ENCODE measurements around the gene GNB1.

Gene GNB1

GRCh38 chr1:1883092-1883873 lies 7.6 kb downstream of the GNB1 start:
- Histone ChIP-seq H3K4me1 (ENCODE audit: insufficient read depth, low read length) (no peaks in the 10 kb centered on the region), H3K27me3 (ENCODE audit: insufficient read depth, low read length) (no peaks in the 10 kb centered on the region)

GRCh38 chr1:1881727-1882126 lies 9.2 kb downstream of the GNB1 start:
- peaks cover 18% of the 10 kb centered on the region for H3K9me3 ChIP-seq (ENCODE audit: low read length)
- H3K4me1 ChIP-seq (ENCODE audit: insufficient read depth, low read length), result no peaks in the 10 kb centered on the region
- H3K36me3 ChIP-seq (ENCODE audit: insufficient read depth, low read length), result peaks cover 28% of the 10 kb centered on the region
- no peaks in the 10 kb centered on the region for H3K27me3 ChIP-seq (ENCODE audit: insufficient read depth, low read length)
- H2AFZ ChIP-seq (ENCODE audit: low read depth, low read length), result no peak overlapping the region
- no peak overlapping the region for H3K4me3 ChIP-seq (ENCODE audit: low read length)

More at GRCh38 chr1:1883092-1883873, 7.6 kb downstream of the GNB1 start:
- Histone ChIP-seq H3K36me3 (ENCODE audit: insufficient read depth, low read length) (peaks cover 20% of the 10 kb centered on the region), H3K4me3 (ENCODE audit: low read length) (no peak overlapping the region), H2AFZ (ENCODE audit: low read depth, low read length) (no peak overlapping the region), H3K9me3 (ENCODE audit: low read length) (peaks cover 20% of the 10 kb centered on the region)

GRCh38 chr1:1880617-1881312 lies 10.1 kb downstream of the GNB1 start:
- H3K36me3 ChIP-seq (ENCODE audit: insufficient read depth, low read length), result peaks cover 34% of the 10 kb centered on the region
- H3K4me3 ChIP-seq (ENCODE audit: low read length), result no peak overlapping the region
- no peak overlapping the region for H2AFZ ChIP-seq (ENCODE audit: low read depth, low read length)
- peaks cover 26% of the 10 kb centered on the region for H3K9me3 ChIP-seq (ENCODE audit: low read length)
- no peaks in the 10 kb centered on the region for H3K27me3 ChIP-seq (ENCODE audit: insufficient read depth, low read length)
- no peaks in the 10 kb centered on the region for H3K4me1 ChIP-seq (ENCODE audit: insufficient read depth, low read length)

- Histone ChIP-seq H3K36me3 (ENCODE audit: insufficient read depth, low read length) (peaks cover 42% of the 10 kb centered on the region), H3K27me3 (ENCODE audit: insufficient read depth, low read length) (no peaks in the 10 kb centered on the region), H2AFZ (ENCODE audit: low read depth, low read length) (no peak overlapping the region), H3K4me1 (ENCODE audit: insufficient read depth, low read length) (no peaks in the 10 kb centered on the region), H3K4me3 (ENCODE audit: low read length) (no peak overlapping the region), H3K9me3 (ENCODE audit: low read length) (peaks cover 33% of the 10 kb centered on the region)
These were observed 10.9 kb downstream of the GNB1 start for GRCh38 chr1:1879942-1880341.

- Histone ChIP-seq H2AFZ (ENCODE audit: low read depth, low read length) (no peak overlapping the region), H3K4me1 (ENCODE audit: insufficient read depth, low read length) (no peaks in the 10 kb centered on the region), H3K36me3 (ENCODE audit: insufficient read depth, low read length) (peaks cover 57% of the 10 kb centered on the region), H3K9me3 (ENCODE audit: low read length) (peaks cover 42% of the 10 kb centered on the region), H3K27me3 (ENCODE audit: insufficient read depth, low read length) (no peaks in the 10 kb centered on the region), H3K4me3 (ENCODE audit: low read length) (no peak overlapping the region)
These were observed 12.9 kb downstream of the GNB1 start for GRCh38 chr1:1877865-1878436.

GRCh38 chr1:1876335-1876930 lies 14.5 kb downstream of the GNB1 start:
- peaks cover 37% of the 10 kb centered on the region for H3K9me3 ChIP-seq (ENCODE audit: low read length)
- no peaks in the 10 kb centered on the region for H3K27me3 ChIP-seq (ENCODE audit: insufficient read depth, low read length)
- no peak overlapping the region for H3K4me3 ChIP-seq (ENCODE audit: low read length)
- H3K4me1 ChIP-seq (ENCODE audit: insufficient read depth, low read length), result no peaks in the 10 kb centered on the region
- H2AFZ ChIP-seq (ENCODE audit: low read depth, low read length), result no peak overlapping the region
- peaks cover 64% of the 10 kb centered on the region for H3K36me3 ChIP-seq (ENCODE audit: insufficient read depth, low read length)

- H3K4me1 ChIP-seq (ENCODE audit: insufficient read depth, low read length), result no peaks in the 10 kb centered on the region
- no peak overlapping the region for H2AFZ ChIP-seq (ENCODE audit: low read depth, low read length)
- H3K4me3 ChIP-seq (ENCODE audit: low read length), result no peak overlapping the region
- H3K27me3 ChIP-seq (ENCODE audit: insufficient read depth, low read length), result no peaks in the 10 kb centered on the region
- H3K9me3 ChIP-seq (ENCODE audit: low read length), result peaks cover 35% of the 10 kb centered on the region
- H3K36me3 ChIP-seq (ENCODE audit: insufficient read depth, low read length), result peaks cover 65% of the 10 kb centered on the region
These were observed 15.0 kb downstream of the GNB1 start for GRCh38 chr1:1875932-1876331.

- no peak overlapping the region for H2AFZ ChIP-seq (ENCODE audit: low read depth, low read length)
- H3K36me3 ChIP-seq (ENCODE audit: insufficient read depth, low read length), result peaks cover 64% of the 10 kb centered on the region
- H3K9me3 ChIP-seq (ENCODE audit: low read length), result peaks cover 30% of the 10 kb centered on the region
- no peak overlapping the region for H3K4me3 ChIP-seq (ENCODE audit: low read length)
- H3K4me1 ChIP-seq (ENCODE audit: insufficient read depth, low read length), result no peaks in the 10 kb centered on the region
- H3K27me3 ChIP-seq (ENCODE audit: insufficient read depth, low read length), result no peaks in the 10 kb centered on the region
These were observed 16.0 kb downstream of the GNB1 start for GRCh38 chr1:1874901-1875300.

GRCh38 chr1:1873186-1873585 lies 17.7 kb downstream of the GNB1 start:
- Histone ChIP-seq H2AFZ (ENCODE audit: low read depth, low read length) (no peak overlapping the region), H3K36me3 (ENCODE audit: insufficient read depth, low read length) (peaks cover 61% of the 10 kb centered on the region), H3K27me3 (ENCODE audit: insufficient read depth, low read length) (no peaks in the 10 kb centered on the region), H3K4me3 (ENCODE audit: low read length) (no peak overlapping the region), H3K9me3 (ENCODE audit: low read length) (peaks cover 30% of the 10 kb centered on the region), H3K4me1 (ENCODE audit: insufficient read depth, low read length) (no peaks in the 10 kb centered on the region)

- Histone ChIP-seq H3K4me1 (ENCODE audit: insufficient read depth, low read length) (no peaks in the 10 kb centered on the region), H2AFZ (ENCODE audit: low read depth, low read length) (no peak overlapping the region), H3K9me3 (ENCODE audit: low read length) (peaks cover 30% of the 10 kb centered on the region), H3K27me3 (ENCODE audit: insufficient read depth, low read length) (no peaks in the 10 kb centered on the region), H3K36me3 (ENCODE audit: insufficient read depth, low read length) (peaks cover 54% of the 10 kb centered on the region), H3K4me3 (ENCODE audit: low read length) (no peak overlapping the region)
These were observed 18.4 kb downstream of the GNB1 start for GRCh38 chr1:1872329-1872994.

GRCh38 chr1:1869469-1869868 lies 21.4 kb downstream of the GNB1 start:
- peaks cover 8% of the 10 kb centered on the region for H3K9me3 ChIP-seq (ENCODE audit: low read length)
- no peaks in the 10 kb centered on the region for H3K4me1 ChIP-seq (ENCODE audit: insufficient read depth, low read length)
- H3K36me3 ChIP-seq (ENCODE audit: insufficient read depth, low read length), result peaks cover 32% of the 10 kb centered on the region
- H3K27me3 ChIP-seq (ENCODE audit: insufficient read depth, low read length), result no peaks in the 10 kb centered on the region
- H2AFZ ChIP-seq (ENCODE audit: low read depth, low read length), result no peak overlapping the region
- no peak overlapping the region for H3K4me3 ChIP-seq (ENCODE audit: low read length)

GRCh38 chr1:1867164-1867563 lies 23.7 kb downstream of the GNB1 start:
- peaks cover 19% of the 10 kb centered on the region for H3K36me3 ChIP-seq (ENCODE audit: insufficient read depth, low read length)
- no peaks in the 10 kb centered on the region for H3K4me1 ChIP-seq (ENCODE audit: insufficient read depth, low read length)
- H2AFZ ChIP-seq (ENCODE audit: low read depth, low read length), result no peak overlapping the region
- H3K9me3 ChIP-seq (ENCODE audit: low read length), result peaks cover 4% of the 10 kb centered on the region
- H3K4me3 ChIP-seq (ENCODE audit: low read length), result no peak overlapping the region
- H3K27me3 ChIP-seq (ENCODE audit: insufficient read depth, low read length), result no peaks in the 10 kb centered on the region
